HepG2 (cell line): ENCODE results near the gene DDN. TPM values are rescaled to one million over a fixed set of nuclear protein-coding genes. Genes with fewer than 3 reads are reported as not detected.

ENCODE experiments used
- AGO1 ChIP-seq: fragments of 200-400 bp; formaldehyde crosslinking; IDR thresholded peaks from 2 replicates; pipeline ENCODE4 v1.6.1; 2017; ENCODE audit warnings: mild to moderate bottlenecking, low read depth, low read length, moderate library complexity; ENCODE audit not compliant: poor library complexity, severe bottlenecking
- CBX2 ChIP-seq, 2 experiments: fragments of 200-600 bp in 1 of 2; sonication (generic); formaldehyde crosslinking in 1 of 2; IDR thresholded peaks; 2 replicates each; pipeline versions ENCODE4 v1.7.0 to v1.8.1; 2018 to 2022; ENCODE audit warnings: low read depth in 2 of 2, low read length in 1 of 2, mild to moderate bottlenecking in 1 of 2, missing genetic modification reagents in 1 of 2
- ELK4 ChIP-seq: sonication (generic); formaldehyde crosslinking; IDR thresholded peaks from 2 replicates; pipeline ENCODE4 v1.9.0; 2021; ENCODE audit warnings: missing genetic modification reagents, borderline replicate concordance
- ETV6 ChIP-seq: sonication (generic); formaldehyde crosslinking; conservative IDR thresholded peaks from 2 replicates; pipeline ENCODE4 v1.4.0; 2020; ENCODE audit warnings: missing genetic modification reagents
- GFI1 ChIP-seq: sonication (generic); formaldehyde crosslinking; IDR thresholded peaks from 2 replicates; pipeline ENCODE4 v1.5.0; 2020; ENCODE audit warnings: missing genetic modification reagents, mild to moderate bottlenecking, borderline replicate concordance
- KLF6 ChIP-seq: IDR thresholded peaks from 2 replicates; pipeline ENCODE4 v1.8.0; 2016; ENCODE audit warnings: missing biosample characterization, missing genetic modification reagents
- KMT2B ChIP-seq: IDR thresholded peaks from 2 replicates; pipeline ENCODE4 v1.6.1; 2016; ENCODE audit warnings: missing genetic modification reagents, missing compliant biosample characterization
- SNAI1 ChIP-seq: sonication (generic); formaldehyde crosslinking; IDR thresholded peaks from 2 replicates; pipeline ENCODE4 v1.5.0; 2020; ENCODE audit warnings: mild to moderate bottlenecking, missing genetic modification reagents, borderline replicate concordance
- SOX13 ChIP-seq, 3 experiments: fragments of 450-650 bp in 1 of 3; sonication (generic) in 1 of 3; formaldehyde crosslinking in 1 of 3; IDR thresholded peaks in 2 of 3; conservative IDR thresholded peaks in 1 of 3; 2 replicates each; pipeline versions ENCODE4 v1.5.0 to v1.6.1; 2016 to 2020; ENCODE audit warnings: antibody characterized with exemption in 1 of 3, mild to moderate bottlenecking in 1 of 3, missing compliant biosample characterization in 1 of 3, missing genetic modification reagents in 1 of 3, moderate library complexity in 1 of 3
- XRCC5 ChIP-seq: fragments of 200-400 bp; formaldehyde crosslinking; optimal IDR thresholded peaks from 2 replicates; pipeline ENCODE3; 2017; ENCODE audit warnings: mild to moderate bottlenecking, low read length
- ZNF430 ChIP-seq: sonication (generic); formaldehyde crosslinking; IDR thresholded peaks from 2 replicates; pipeline ENCODE4 v1.9.0; 2021; ENCODE audit warnings: mild to moderate bottlenecking, missing genetic modification reagents
- ZNF446 ChIP-seq: sonication (generic); formaldehyde crosslinking; IDR thresholded peaks from 2 replicates; pipeline ENCODE4 v1.5.0; 2020; ENCODE audit warnings: mild to moderate bottlenecking, missing genetic modification reagents
- ZNF569 ChIP-seq: sonication (generic); formaldehyde crosslinking; IDR thresholded peaks from 2 replicates; pipeline ENCODE4 v1.5.0; 2020; ENCODE audit warnings: mild to moderate bottlenecking, missing genetic modification reagents, moderate library complexity, borderline replicate concordance
- ZNF792 ChIP-seq: IDR thresholded peaks from 2 replicates; pipeline ENCODE4 v1.6.1; 2016
- polyA plus RNA-seq, 8 experiments: library from polyadenylated mRNA; depleted of rRNA in 3 of 8; stranded (reverse) in 7 of 8; unstranded in 1 of 8; fragments of >200 nt; fragmentation: Illumina TruSeq in 4 of 8; extraction: Trizol in 4 of 8; gene quantifications; 2 replicates each; pipeline versions ENCODE4 v1.2.1 to v1.2.3, GENCODE V29; 2011 to 2016; ENCODE audit warnings: low read depth in 4 of 8, missing spikeins in 1 of 8, mixed read lengths in 1 of 8; ENCODE audit not compliant: insufficient read depth in 1 of 8
- total RNA-seq, 5 experiments: library from RNA; depleted of rRNA; stranded (reverse); fragments of >200 nt; fragmentation: Illumina TruSeq; extraction: Trizol; gene quantifications; 2 replicates each; pipeline ENCODE4 v1.2.3, GENCODE V29; 2016; ENCODE audit warnings: low read depth in 1 of 5
- TF ChIP-seq, protein P1 (sequence below): sonication (generic); formaldehyde crosslinking; IDR thresholded peaks from 2 replicates; pipeline ENCODE4 v1.8.1; 2022; ENCODE audit warnings: low read depth, mild to moderate bottlenecking, missing genetic modification reagents
- TF ChIP-seq, protein P2 (sequence below): sonication (generic); formaldehyde crosslinking; conservative IDR thresholded peaks from 2 replicates; pipeline ENCODE4 v1.4.0; 2020; ENCODE audit warnings: missing genetic modification reagents
- TF ChIP-seq, protein P3 (sequence below): sonication (generic); formaldehyde crosslinking; IDR thresholded peaks from 2 replicates; pipeline ENCODE4 v1.5.0; 2020; ENCODE audit warnings: missing genetic modification reagents
- TF ChIP-seq, protein P4 (sequence below): sonication (generic); formaldehyde crosslinking; conservative IDR thresholded peaks from 2 replicates; pipeline ENCODE4 v1.8.0; 2022; ENCODE audit warnings: missing genetic modification reagents

Gene DDN
- total and polyA plus RNA-seq, 2 of the 13 experiments (the other 11 are each of a cell fraction or from before 2014, with no cell fraction given) = 0.24 to 0.53 TPM

DNA sequence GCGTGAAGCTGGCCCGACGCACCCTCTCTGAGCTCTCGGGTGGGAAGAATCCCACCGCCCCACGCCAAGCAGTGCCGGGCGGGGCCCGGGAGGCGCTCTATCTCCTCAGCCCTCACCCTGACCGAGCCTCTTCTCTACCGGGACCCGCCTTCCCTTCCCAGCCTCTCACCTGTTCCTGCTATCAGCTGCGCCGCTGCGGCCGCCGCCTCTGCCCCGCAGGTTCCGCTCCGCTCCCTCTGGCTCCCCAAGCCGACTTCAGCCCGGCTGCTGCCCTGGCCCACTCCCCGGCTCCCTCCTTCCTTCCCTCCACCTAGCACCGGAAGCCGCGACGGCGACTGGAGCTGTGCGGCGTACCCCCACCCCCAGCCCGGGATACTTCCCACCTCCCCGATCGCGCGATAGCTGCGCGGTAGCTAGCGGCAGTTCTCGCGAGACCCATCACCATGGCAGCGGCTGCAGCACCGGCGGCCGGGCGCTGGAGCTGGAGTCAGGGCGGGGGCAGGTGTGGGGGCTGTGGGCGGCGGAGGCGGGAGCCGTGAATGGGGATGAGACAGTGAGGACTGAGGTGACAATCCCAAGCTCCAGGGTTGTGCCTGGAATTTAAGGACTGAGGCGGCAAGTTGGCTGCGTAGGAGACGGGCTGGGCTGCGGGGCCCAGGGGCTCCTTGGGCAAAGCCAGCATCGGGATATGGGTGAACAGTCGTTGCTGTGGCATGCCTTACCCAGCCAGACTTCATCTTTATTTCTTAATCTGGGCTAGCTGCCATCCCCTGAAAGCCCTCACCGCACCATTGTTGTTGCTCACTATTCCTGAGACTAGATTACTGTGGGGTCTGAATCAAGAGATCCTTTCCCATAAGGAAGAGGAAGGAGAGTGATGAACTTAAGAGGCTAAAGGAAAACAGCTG lies 41.8 kb downstream of the DDN start, which contains the start of gene ARF3 (continued):
- TF ChIP-seq, protein P1, sequence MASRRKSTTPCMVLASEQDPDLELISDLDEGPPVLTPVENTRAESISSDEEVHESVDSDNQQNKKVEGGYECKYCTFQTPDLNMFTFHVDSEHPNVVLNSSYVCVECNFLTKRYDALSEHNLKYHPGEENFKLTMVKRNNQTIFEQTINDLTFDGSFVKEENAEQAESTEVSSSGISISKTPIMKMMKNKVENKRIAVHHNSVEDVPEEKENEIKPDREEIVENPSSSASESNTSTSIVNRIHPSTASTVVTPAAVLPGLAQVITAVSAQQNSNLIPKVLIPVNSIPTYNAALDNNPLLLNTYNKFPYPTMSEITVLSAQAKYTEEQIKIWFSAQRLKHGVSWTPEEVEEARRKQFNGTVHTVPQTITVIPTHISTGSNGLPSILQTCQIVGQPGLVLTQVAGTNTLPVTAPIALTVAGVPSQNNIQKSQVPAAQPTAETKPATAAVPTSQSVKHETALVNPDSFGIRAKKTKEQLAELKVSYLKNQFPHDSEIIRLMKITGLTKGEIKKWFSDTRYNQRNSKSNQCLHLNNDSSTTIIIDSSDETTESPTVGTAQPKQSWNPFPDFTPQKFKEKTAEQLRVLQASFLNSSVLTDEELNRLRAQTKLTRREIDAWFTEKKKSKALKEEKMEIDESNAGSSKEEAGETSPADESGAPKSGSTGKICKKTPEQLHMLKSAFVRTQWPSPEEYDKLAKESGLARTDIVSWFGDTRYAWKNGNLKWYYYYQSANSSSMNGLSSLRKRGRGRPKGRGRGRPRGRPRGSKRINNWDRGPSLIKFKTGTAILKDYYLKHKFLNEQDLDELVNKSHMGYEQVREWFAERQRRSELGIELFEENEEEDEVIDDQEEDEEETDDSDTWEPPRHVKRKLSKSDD = no peak
- TF ChIP-seq SNAI1 (CRISPR knock-in tag) = no peak
- TF ChIP-seq, protein P2, sequence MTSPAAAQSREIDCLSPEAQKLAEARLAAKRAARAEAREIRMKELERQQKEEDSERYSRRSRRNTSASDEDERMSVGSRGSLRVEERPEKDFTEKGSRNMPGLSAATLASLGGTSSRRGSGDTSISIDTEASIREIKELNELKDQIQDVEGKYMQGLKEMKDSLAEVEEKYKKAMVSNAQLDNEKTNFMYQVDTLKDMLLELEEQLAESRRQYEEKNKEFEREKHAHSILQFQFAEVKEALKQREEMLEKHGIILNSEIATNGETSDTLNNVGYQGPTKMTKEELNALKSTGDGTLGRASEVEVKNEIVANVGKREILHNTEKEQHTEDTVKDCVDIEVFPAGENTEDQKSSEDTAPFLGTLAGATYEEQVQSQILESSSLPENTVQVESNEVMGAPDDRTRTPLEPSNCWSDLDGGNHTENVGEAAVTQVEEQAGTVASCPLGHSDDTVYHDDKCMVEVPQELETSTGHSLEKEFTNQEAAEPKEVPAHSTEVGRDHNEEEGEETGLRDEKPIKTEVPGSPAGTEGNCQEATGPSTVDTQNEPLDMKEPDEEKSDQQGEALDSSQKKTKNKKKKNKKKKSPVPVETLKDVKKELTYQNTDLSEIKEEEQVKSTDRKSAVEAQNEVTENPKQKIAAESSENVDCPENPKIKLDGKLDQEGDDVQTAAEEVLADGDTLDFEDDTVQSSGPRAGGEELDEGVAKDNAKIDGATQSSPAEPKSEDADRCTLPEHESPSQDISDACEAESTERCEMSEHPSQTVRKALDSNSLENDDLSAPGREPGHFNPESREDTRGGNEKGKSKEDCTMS (CRISPR knock-in tag) = no peak
- TF ChIP-seq ZNF792 (CRISPR knock-in tag) = peak; percentile 54; the same call in 1 of the 2 replicates
- TF ChIP-seq XRCC5 = no peak
- 0 out of 2 replicates have a peak, but pooled peaks have one; percentile 8 for TF ChIP-seq SOX13 (IDR thresholded peaks at IDR 0.05)
- TF ChIP-seq SOX13 (CRISPR knock-in tag; conservative IDR thresholded peaks at IDR 0.05 in 1 of 2, IDR thresholded peaks at IDR 0.05 in 1 of 2) = 0 out of 4 replicates have a peak, but pooled peaks of 1 of the 2 experiments have one; percentile 27
- peak; percentile 65 for TF ChIP-seq KMT2B (CRISPR knock-in tag)
- no peak for TF ChIP-seq ZNF446 (CRISPR knock-in tag)
- TF ChIP-seq ZNF569 (CRISPR knock-in tag) = no peak
- TF ChIP-seq, protein P3, sequence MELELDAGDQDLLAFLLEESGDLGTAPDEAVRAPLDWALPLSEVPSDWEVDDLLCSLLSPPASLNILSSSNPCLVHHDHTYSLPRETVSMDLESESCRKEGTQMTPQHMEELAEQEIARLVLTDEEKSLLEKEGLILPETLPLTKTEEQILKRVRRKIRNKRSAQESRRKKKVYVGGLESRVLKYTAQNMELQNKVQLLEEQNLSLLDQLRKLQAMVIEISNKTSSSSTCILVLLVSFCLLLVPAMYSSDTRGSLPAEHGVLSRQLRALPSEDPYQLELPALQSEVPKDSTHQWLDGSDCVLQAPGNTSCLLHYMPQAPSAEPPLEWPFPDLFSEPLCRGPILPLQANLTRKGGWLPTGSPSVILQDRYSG (CRISPR knock-in tag) = no peak
- TF ChIP-seq, protein P4, sequence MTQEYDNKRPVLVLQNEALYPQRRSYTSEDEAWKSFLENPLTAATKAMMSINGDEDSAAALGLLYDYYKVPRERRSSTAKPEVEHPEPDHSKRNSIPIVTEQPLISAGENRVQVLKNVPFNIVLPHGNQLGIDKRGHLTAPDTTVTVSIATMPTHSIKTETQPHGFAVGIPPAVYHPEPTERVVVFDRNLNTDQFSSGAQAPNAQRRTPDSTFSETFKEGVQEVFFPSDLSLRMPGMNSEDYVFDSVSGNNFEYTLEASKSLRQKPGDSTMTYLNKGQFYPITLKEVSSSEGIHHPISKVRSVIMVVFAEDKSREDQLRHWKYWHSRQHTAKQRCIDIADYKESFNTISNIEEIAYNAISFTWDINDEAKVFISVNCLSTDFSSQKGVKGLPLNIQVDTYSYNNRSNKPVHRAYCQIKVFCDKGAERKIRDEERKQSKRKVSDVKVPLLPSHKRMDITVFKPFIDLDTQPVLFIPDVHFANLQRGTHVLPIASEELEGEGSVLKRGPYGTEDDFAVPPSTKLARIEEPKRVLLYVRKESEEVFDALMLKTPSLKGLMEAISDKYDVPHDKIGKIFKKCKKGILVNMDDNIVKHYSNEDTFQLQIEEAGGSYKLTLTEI (CRISPR knock-in tag) = no peak
- no peak for TF ChIP-seq GFI1 (CRISPR knock-in tag)
- TF ChIP-seq CBX2 (IDR thresholded peaks at IDR 0.05; ENCODE audit: low read depth, low read length) = no peak
- TF ChIP-seq CBX2 (CRISPR knock-in tag; IDR thresholded peaks at IDR 0.05; ENCODE audit: low read depth) = no peak
- peak; percentile 68 for TF ChIP-seq AGO1
- TF ChIP-seq ELK4 (CRISPR knock-in tag) = no peak
- peak; percentile 59; the same call in 1 of the 2 replicates for TF ChIP-seq ETV6 (CRISPR knock-in tag)
- no peak for TF ChIP-seq ZNF430
- TF ChIP-seq KLF6 (CRISPR knock-in tag) = no peak
